HG03575 (cell line): Measurements from ENCODE around the gene TXLNA.

ENCODE experiments used
- ATAC-seq: cut with Tn5 transposase; IDR thresholded peaks from one replicate; pipeline ENCODE4 v1.9.1; 2021; ENCODE audit not compliant: unreplicated experiment, insufficient number of reproducible peaks, low FRiP score; ENCODE audit errors: extremely low read depth

TXLNA gene

DNA sequence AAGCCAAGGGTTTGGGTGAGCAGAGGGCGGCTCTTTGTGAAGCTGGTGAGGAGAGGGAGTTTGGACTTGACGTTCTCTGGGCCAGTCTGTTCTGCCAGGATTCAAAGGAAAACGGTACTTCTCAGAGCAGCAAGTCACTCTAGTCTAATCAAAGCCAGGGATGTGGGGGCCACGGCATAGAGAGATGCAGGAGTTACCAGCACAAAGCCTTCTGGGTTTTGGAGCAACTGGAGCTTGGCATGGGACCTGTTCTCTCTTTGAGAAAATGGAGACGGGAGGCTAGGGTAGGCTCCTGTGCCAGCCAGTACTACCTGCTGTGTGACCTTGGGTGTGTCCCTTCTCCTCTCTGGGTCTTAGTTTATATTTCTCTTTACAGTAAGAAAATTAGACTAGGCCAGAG is 2.1 kb downstream of the TXLNA start:
- no peak for ATAC-seq

DNA sequence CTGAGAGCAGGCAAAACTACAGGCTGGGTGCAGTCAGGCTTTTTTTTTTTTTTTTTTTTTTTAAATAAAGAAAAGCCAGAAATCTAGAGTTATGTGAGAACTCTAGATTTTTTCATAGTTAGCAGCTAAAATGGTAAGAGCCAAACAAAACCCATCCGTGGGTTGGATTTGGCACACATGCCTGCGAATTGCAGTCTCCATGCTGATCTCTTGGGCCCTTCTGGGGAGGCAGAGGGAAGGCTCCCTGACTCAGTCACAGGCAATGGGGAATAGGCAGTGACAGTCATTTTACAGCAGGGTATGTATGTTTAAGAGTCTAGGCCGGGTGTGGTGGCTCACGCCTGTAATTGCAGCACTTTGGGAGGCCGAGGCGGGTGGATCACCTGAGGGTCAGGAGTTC is 2.6 kb downstream of the TXLNA start:
- ATAC-seq: no peak

DNA sequence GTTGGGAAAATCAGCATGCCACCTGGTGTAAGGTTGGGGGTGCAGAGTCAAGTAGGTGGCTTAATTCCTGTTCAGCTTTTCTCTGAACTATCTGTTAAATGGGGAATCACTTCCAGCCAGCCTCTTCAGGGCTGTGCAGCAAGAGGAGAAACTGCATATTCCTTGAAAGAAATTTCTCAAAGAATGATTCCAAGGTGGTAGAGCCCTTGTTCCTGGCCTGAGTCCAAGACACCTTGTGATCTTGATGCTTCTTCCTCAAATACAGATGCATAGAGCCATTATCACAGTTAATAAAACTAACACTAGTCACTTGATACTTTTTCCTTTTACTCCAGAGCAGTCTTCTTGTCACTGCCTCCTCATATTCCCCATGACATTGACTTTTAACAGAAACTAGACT is 5.2 kb downstream of the TXLNA start:
- ATAC-seq: no peak

DNA sequence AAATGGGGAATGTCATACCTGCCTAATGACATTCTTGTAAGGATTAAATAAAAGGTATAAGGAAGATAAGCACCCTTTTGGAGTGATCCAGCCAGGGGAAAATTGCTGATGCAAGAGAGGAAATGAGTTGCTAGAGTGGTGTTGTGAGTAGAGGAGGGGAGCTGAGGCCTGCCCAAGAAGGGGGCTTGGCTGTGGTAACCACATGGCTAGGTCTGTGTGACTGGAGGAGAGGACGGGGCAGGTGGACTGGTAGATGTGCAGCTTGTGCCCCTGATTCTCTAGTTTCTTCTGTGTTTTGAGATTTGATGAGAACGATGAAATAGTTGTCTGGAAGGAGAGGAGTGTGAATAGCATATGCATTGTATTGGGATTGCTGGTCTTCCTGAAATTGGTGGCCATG is 6.6 kb downstream of the TXLNA start:
- no peak for ATAC-seq

DNA sequence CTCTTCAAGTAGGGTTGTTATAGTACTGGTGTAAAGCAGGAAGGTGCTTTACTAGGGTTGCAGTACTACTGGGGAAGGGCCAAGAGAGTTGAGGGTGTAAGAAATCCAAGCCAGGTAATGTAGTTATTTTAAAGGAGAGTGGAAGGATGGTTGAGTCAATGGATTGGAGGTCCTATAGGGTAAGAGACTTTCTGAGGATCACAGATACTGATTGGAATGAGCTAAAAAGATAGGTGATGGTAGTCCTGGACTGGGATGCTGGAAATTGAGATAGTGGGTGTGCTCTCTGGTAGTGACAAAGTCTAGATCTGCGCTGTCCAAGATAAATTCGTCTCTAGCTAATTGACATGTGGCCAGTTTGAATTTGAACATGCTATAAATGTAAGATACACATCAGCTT is 7.0 kb downstream of the TXLNA start:
- ATAC-seq: no peak

DNA sequence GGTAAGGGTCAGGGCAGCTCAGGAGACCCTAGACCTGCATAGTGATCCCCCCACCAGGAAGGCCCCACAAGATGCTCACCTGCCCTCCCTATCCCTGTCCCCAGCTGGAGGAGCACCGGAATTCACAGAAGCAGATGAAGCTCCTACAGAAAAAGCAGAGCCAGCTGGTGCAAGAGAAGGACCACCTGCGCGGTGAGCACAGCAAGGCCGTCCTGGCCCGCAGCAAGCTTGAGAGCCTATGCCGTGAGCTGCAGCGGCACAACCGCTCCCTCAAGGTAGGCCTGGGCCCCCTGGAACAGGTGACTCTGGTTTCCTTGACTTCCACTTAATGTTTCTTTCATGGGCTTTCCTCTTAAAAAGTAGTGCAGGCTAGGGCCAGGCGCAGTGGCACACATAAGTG is 8.4 kb downstream of the TXLNA start:
- ATAC-seq: no peak

DNA sequence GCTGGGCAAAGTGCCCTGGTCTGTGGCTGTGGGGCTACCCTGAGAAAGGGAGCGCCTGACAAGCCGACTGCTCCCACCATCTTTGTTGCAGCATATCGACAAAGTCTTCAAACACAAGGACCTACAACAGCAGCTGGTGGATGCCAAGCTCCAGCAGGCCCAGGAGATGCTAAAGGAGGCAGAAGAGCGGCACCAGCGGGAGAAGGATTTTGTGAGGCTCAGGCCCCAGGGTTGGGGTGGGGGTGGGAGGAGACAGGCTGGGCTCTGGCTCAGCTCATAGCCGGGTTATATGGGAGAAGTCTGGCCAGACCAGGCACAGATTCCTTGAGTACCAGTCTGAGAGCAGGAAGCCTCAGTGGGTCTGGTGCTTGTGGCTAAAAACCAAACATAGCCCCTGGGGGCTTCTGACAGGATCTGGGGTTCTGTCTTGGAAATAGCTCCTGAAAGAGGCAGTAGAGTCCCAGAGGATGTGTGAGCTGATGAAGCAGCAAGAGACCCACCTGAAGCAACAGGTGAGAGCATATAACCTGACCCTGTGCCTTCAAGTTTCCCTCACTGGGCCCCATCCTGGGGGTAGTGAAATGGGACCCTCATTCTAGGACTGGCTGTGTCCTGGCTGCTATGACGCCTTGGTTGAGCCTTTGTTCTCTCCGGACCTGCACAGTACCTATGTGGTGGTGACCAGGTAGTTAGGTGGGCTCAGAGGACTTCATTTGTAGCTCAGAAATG is 12.9 kb downstream of the TXLNA start:
- ATAC-seq: no peak

DNA sequence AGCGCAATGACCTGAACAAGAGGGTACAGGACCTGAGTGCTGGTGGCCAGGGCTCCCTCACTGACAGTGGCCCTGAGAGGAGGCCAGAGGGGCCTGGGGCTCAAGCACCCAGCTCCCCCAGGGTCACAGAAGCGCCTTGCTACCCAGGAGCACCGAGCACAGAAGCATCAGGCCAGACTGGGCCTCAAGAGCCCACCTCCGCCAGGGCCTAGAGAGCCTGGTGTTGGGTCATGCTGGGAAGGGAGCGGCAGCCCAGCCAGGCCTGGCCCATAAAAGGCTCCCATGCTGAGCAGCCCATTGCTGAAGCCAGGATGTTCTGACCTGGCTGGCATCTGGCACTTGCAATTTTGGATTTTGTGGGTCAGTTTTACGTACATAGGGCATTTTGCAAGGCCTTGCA is 15.5 kb downstream of the TXLNA start:
- ATAC-seq: no peak

DNA sequence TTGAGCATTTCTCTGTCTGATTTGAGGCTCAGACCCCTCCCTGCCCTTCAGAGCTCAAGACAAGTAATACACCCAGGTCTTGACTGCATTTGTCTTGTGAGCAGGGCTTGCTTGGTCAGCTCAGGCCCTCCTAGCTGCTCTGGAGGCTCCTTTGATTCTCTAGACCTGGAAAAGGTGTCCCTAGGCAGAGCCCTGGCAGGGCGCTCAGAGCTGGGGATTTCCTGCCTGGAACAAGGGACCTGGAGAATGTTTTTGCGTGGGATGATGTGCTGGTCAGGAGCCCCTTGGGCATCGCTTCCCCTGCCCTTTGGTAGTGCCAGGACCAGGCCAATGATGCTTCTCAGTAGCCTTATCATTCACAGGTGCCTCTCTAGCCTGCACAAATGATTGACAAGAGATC is 16.1 kb downstream of the TXLNA start:
- no peak for ATAC-seq

DNA sequence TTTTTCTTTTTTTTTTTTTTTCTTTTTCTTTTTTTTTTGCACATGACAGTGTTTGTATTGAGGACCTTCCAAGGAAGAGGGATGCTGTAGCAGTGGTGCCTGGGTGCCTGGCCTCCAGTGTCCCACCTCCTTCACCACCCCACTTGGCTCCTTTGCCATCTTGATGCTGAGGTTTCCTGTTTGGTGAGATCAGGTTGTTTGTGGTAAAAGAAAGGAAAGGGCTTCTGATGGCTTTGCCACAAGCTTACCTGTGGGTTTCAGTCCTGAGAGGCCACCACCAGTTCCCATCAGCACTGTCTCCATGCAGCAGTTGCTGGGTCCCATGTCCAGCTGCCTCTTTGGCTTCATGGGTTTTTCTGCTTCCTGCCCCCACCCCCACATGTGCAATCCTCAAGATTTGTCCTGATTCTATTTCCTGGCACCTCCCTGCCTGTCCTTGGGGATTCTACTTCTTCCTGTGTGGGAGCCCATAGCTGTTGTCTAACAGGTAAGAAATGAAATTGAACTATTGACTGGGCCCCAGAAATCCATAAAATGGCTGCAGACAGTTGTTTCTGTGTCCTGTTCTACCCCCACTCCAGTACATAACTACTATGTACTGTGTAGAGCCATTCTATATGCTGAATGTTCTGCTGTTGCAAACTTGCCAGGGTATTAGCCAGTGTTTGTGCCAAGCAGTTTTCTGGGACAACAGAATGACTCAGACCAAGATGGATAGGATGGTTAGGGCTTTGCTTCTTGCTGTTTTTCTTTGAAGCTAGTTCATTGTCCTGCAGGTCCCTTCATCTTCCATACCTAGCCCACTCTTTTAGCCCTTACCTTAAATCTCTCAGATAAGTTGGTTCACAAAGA is 16.7 kb downstream of the TXLNA start:
- no peak for ATAC-seq

DNA sequence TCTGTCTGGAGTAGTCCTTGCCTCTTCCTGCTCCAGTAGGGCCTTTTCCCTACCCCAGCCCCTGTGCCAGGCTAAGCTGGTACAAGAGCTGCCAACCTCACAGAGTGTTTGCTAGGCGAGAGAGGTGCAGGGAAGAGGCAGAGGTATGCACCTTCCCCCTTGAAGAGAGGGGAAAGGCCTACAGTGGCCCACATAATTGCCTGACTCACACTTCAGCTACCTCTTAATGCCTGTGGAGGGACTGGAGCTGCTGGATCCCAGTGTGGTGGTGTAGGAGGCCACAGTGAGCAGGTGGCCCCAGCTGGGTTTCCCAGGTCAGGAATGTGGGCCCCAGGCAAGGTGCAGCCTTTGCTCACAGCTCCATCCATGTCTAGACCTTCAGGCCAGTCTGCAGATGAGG is 17.6 kb downstream of the TXLNA start:
- ATAC-seq: no peak

DNA sequence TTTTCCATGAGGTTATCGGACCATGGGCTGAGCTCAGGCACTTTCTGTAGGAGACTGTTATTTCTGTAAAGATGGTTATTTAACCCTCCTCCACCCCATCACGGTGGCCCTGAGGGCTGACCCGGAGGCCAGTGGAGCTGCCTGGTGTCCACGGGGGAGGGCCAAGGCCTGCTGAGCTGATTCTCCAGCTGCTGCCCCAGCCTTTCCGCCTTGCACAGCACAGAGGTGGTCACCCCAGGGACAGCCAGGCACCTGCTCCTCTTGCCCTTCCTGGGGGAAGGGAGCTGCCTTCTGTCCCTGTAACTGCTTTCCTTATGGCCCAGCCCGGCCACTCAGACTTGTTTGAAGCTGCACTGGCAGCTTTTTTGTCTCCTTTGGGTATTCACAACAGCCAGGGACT is 18.4 kb downstream of the TXLNA start:
- ATAC-seq: no peak

DNA sequence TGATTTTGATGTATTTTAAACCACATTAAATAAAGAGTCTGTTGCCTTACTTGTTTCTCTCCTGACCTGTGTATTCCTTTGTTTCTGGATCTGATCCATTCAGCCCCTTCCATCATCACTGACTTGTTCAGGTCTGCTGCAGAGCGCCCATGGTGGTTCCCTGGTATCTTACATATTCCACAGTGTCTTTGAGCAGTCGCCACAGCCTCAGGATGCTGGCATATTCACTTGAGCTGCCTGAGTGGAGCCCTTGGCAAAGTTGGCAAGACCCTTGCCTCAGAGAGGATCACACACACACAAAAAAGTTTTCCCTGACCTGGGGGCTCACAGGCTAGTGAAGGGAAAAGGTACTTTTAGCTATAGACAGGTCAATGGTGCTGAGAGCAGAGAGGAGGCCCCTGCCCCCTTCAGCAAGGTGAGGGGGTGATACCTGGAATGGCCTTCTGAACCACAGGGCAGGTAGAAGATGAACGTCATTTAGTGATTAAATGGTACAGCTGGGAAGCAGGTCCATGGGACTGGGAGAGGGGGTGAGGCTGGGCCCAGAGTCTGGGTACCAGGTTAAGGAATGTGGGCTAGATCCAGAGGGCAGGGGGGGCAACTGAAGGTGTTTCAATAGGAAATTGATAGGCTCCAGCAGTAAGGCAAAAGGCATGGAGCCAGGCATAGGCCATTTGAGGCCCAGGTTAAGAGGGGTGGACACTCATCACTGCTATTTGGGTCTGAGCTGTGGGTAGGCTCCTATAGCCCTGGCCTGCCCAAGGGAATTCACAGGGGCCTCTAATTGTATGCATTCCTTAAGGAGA is 19.0 kb downstream of the TXLNA start:
- ATAC-seq: no peak

DNA sequence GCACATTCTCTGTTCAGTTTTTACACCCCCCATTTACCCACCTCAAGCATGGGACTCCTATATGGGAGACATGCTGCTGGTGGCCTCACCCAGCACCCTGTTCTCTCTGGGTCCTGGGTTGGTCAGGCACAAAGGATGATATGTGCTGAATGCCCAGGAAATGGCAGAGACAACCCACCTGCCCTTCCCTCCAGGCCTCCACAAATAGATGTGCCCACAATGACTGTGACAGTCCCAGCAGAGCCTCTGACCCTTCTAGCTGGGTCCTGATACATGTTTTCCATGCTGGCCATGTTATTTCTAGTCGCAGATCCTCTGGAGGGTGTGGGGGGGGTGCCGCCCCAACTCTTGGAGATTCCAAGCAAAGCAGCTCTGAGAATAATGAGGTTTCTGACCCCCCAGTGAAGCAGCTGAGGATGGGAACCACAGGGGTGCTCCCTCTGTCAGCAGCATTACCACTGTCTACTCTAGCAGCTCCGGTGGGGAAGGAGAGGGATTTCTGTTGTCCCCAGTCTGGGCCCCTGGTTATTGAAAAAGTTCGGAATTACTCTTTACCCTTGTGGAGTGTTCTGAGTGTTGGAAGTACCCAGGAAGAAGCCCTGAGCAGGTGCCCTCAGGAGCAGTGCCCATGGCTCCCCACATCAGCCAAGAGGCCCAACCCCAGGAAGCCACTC is 19.7 kb downstream of the TXLNA start:
- no peak for ATAC-seq

DNA sequence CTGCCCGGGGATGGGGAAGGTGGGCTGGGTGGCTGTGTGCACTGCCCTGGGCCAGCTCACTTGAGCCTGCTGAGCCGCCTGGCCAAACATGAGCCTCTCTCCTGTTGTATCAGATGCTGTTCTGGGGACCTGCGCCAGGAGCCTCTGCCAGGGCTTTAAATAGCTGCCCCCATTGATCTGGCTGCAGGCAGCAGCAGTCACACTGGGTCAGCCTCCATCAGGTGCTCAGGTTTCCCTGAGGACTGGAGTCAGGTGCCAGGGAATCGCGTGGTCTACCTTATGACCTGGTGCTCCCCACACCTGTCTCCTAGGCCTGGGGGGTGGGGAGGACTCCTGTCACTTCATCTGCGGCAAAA is 20.2 kb downstream of the TXLNA start:
- no peak for ATAC-seq

DNA sequence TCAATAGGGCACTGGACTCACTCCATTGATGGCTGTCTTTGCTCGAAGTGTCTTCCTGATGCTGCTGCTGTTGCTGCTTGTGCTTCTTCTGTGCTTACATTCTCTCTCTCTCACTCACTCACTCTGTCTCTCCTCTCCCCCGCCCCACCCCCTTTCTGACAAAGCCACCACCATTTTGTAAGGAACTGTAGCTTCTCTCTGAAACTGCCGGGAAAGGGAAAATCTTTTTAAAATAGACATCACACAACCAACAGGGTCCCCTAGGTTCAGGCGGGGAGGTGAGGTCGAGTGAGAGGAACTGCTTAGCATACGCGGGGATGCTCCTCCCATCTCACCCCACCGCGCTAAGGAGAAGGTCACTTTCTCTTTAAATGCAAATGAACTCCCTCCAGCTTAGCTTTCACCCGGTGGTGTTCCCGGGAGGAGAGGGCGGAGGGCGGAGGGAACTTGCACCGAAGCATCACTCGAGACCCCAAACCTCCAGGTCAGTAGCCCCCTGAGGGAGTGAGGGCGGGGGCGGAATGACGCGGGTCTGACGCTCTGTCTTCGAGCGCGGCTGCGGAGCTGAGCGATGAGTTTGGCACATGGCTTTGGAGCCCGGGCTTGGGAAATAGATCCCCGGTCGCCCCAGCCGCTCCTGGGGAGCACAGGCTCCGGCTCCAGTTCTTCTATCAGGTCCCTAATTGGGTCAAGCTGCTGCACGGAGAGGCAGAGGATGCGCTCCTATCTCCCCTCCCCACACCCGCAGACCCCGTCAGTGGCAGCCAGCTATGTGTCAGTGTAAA is 20.9 kb downstream of the TXLNA start, which contains the start of gene CCDC28B:
Gene CCDC28B (plus strand): TSS at position 370 of the 785 bp plus-strand sequence. CDS start 1,341 bp downstream, outside the sequence.
- ATAC-seq: no peak

DNA sequence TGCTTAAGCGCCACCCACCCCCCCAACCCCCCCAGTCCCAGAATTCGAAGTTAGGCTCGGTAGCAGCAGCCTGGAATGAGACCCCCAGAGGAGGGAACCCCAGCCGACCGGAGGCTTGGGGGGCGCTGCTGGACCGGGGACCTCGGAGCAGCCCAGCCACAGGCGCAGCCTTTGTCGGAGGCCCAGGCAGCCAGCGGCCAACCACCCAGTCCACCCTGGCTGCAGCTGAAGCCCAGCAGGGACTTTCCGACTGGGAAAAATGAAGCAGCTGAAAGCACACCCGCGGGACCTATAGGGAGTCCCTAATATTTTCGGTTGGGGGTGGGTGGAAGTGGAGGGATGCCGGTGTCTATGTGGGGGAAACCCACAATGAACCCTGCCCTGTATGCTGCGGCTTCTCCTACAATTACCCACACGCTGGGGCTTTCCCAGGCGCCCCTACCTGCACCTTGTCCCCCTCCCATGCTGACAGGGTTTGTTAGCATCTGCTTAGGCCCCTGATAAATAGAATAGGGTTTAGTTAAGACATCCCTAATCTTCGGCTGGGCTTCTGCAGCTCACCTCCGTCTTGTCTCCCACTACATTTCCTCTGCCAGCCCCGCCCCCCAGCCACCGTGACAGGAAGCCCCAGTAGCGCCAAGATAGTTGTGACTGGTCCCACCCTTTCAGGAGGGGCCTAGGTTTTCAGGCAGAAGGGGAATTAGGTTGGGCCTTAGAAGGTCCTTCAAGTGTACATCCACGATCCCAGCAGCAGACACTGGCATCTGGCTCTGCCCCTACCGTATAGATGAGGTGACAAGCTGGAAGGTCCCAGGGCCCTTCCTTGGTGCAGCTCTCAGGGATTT is 21.8 kb downstream of the TXLNA start:
- no peak for ATAC-seq

DNA sequence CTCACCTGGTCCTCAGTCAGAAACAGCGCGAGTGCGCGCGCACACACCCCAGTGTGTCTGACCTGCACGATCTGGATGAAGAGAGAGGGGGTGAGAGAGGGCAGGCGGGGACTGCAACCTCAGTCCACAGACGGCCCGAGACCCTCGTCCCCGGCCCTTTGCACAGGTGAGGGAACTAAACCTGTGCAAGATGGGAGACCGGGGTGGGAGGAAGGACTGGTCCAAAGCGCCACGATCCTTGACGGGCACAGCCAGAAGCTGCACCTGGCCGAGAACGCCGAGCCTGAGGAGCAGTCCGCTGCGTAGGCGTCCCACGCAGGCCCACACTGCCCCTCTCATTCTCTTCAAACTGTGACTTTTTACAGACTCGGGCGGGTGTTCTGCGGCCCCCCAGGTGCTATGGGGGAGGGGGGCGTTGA is 25.5 kb downstream of the TXLNA start:
- no peak for ATAC-seq
